Effector CD4-positive, alpha-beta T cell (primary cell): ENCODE results near the gene SERP2.

Experiments used
- DNase-seq: peaks from one replicate; pipeline ENCODE4 v3.0.0-alpha.2; 2020

The SERP2 gene

GRCh38 chr13:44389060-44389666, 15.5 kb downstream of the SERP2 start:
- no peak for DNase-seq

GRCh38 chr13:44389876-44390275, 16.3 kb downstream of the SERP2 start:
- DNase-seq: no peak

GRCh38 chr13:44393391-44393790, 19.8 kb downstream of the SERP2 start:
- DNase-seq: no peak

DNA sequence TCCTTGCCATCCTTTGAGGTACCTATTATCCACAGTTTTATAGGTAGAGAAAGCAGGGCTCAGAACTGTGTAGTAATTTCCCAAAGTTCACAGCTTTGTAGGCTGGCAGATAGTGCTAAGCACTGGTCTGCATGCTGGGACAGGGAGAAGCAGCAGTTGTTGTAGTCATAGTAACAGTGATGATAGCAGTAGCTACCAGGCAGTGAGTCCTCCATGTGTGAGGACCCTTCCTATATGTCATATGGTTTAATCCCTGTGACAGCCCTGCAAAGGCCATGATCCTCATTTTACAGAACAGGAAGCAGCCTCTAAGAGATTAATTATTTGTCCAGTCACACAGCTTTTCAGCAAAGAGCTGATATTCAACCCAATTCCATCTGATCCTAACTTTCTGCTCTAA, 21.0 kb downstream of the SERP2 start:
- DNase-seq: no peak

DNA sequence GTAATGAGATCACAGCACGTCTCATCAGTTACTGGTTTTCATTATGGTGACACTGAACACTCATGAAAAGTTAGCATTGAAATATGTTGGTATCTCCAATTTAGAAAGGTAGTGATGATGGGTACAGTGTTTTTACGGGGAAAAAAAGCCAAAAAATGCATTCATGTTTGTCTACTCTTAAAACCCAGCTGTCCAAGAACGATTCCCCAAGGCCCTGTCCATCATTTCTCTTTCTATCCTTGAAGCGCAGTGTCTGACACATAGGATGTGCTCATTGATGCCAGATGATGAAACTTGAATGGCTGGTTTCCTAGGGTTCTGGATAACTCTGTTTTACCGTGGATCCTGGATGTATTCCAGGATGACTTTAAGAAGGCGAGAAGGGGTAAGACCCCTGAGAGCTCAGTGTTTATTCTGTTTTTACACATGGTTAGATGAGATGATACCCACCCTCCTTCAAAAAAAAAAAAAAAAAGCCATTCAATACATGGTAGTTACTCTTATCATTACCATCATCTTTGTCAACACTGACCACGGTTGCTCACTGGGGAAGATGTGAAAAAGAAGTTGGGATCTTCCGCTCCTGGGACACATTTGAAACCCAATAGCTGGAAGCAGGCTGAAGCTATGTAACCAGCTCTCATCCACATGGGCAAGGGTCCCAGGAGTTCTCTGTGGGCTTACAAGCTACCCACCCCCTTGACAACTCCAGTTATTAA, 22.5 kb downstream of the SERP2 start:
- no peak for DNase-seq

GRCh38 chr13:44396701-44397580, 23.3 kb downstream of the SERP2 start:
- DNase-seq: no peak

- DNase-seq: no peak
Measured at GRCh38 chr13:44397766-44398223, 24.2 kb downstream of the SERP2 start.

DNA sequence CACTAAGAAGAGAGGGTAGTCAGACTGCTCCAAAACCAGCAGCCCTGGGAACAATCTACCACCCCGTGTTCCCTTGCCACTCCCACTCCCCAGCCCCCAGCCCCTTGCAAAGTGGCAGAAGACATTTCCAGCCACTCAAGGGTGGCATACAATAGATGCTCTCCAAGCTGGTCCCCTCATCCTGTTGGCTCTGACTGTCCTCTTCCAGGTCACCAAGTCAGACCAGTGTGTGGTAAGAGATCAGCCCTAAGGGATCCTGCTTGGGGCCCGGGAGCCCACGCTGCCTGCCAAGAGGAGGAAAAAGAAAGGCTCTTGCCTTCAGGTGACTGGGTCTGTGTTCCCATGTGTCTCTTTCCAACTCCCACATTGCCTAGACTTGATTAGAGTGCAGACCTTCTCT, 25.0 kb downstream of the SERP2 start:
- no peak for DNase-seq

GRCh38 chr13:44399074-44399473, 25.4 kb downstream of the SERP2 start:
- no peak for DNase-seq

DNA sequence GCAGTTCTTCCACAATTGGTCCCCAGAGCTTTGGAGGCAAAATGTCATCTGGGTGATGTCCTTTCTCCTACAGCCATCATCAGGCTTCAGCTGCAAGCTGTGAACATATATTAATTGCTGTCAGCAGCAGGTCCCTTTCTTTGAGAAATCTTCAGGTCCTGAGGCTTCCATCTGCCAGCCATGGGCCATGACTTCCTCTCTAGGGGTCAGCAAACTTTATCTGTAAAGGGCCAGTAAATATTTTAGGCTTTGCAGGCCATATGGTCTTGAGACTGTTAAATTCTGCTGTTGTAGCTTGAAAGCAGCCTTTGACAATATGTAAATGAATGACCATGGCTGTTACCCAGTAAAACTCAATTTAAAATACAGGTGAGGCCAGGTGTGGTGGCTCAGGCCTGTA, 27.1 kb downstream of the SERP2 start:
- DNase-seq: no peak

DNA sequence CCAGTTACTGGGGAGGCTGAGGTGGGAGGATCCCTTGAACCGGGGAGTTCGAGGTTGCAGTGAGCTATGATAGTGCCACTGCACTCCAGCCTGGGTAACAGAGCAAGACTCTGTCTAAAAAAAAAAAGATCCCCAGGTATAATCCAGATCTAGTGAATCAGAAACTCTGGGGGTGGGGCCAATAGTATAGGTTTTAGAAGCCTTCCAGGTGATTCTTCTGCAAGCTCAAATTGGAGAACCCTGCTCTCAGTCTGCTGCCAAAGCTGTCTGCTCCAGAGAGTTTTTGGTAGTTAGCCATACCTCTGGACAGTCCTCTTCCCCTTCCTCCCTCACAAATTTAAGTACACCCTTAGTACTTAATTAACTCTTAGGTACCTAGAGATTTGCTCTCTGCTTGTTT, 28.0 kb downstream of the SERP2 start:
- DNase-seq: no peak

GRCh38 chr13:44402899-44403445, 29.3 kb downstream of the SERP2 start:
- no peak for DNase-seq

DNA sequence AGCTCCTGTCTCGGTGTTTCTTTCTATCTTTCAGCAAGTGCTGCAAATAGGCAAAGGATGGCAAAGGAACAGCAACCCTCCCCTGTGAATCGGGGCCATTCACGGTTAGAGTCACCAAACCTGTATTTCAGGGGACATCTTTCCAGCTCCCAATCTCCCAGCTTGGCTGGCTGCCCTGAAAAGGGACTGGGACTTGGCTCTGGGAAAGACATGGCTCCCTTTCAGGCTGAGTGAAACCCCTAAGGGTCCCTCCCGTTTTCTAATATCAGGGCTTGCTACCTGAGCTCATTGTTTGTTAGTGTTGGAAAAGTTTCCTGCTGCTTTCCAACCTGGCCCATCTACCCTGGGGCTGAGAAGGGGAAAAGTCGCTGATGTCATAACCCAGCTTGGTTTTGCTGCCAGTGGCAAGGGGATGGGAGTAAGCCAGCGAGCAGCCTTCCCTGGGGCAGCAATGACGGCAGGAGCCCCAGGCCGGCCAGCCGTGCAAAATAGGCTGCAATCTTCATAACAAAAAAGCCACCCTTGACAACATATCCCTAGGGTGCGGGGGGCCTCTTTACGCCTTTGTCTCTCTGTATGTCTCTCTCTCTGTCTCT, 29.9 kb downstream of the SERP2 start:
- no peak for DNase-seq

DNA sequence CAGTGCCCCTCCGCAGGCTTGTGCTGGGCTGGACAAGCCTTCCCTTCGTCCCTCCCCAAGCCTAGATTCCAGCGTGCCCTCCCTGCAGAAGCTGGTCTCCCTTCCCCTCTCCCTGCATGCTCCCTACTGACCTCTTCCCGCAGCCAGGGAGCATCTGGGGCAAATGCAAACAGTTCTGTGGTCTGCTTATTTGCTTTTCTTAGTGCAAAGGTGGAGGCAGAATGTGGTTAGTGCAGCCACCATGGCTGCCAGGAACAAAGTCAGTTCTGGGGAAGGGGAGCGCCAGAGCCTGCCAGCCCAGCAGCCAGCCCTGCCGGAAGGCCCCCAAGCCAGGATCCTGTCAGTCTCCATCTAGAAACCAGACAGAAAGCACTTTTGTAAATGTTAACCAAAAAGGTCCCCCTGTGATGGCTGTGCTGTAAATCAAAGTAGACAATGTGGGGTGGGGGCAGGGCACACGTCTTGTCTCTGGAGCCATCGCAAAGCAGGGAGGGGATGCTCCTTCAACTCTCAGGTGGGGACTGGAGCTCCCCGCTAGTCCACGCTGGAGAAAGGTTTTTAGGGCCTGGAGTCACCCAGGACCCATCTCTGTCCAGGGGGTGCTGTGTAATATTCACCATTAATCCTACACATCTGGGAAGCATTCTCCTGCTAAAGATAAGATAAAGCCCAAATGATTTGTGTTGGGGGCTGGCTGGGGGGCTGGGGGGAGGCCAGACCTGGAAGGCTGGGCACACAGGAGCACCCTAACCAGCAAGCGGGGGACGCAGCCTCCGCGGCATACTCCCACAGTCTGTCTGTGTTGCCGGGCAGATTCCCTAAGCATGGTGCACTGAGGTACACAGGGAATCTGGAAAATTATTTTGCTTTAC, 30.9 kb downstream of the SERP2 start:
- no peak for DNase-seq

DNA sequence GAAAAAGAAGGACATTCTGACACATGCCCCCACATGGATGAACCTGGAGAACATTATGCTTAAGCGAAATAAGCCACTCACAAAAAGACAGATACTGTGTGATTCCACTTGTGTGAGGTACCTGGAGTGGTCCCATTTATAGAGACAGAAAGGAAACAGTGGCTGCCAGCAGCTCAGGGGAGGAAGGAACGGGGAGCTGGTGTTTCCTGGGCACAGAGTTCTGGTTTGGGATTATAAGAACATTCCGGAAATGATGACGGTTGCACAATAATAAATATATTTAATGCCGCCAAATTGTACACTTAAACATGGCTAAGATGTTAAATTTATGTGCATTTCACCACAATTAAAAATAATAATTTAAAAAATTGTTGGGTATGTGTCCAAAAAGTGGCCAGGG, 33.0 kb downstream of the SERP2 start:
- no peak for DNase-seq

GRCh38 chr13:44407379-44407778, 33.8 kb downstream of the SERP2 start:
- no peak for DNase-seq

- no peak for DNase-seq
Measured at GRCh38 chr13:44407891-44408290, 34.3 kb downstream of the SERP2 start.

DNA sequence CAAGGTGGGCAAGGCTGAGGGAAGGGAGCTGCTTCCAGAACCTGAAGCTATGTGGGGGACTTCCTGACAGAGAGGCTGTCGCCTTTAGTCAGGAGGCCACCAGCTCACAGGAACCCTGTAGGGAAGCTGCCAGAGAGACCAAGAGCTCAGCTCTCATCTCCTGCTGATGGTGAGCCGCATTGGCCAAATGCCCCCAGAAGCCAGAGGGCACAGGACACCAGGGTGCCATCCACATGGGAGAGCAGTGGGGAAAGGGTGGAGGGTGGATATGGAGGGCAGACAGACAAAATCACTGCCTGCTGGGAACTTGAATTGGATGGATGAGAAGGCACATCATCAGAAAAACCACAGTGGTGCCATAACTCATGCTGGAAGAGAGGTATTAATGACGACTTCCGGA, 36.0 kb downstream of the SERP2 start:
- no peak for DNase-seq

DNA sequence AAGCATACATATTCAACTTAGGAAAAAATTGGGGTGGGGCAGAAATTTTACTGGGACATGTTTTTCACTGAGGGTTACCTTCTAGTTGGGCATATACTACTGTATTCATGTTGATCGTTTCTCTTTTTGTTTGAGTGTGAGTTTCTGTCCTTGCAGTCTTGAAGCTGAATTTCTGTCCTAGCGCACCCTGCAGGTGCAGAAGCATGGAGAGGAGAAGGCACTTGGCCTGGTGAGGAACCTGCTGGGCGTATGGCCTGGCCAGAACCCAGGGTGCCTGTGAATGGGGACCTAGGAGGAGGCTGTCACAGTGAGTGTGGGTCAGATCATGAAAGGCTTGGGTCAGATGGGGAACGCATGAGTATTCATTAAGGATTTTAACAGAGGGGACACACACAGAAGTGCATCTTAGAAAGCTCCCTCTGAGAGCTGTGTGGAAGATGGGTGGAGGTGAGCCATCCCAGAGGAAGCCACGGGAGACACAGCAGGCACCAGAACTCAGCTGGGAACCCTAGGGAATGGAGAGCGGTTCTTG, 36.8 kb downstream of the SERP2 start:
- no peak for DNase-seq

- DNase-seq: no peak
Measured at GRCh38 chr13:44411841-44412240, 38.2 kb downstream of the SERP2 start.

DNA sequence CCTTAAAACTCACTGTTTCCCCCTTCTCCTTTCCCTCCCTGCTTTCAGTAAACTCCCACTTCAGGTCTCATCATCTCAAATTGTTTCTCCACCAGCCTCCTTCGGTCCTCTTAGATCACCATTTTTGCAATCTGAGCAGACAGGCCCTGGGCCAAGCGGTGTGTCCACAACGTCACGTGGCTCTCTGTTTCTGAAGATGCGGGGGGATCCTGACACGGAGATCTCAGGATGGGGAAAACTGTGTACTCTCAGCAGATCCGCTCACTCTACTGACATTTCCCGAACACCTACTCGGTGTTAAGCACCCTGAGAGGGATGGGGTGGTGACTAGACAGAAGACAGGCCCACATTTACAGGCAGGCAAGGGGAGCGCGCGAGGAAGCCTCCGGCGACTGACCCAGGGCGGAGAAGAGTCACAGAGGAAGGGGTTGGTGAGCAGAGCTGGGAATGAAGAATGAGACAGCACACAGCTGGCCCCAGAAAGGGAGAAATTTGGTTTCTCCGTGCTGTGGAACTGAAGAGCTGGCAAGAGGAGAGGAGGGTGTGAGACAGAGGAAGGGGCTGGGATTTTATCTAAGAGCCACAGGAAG, 38.8 kb downstream of the SERP2 start:
- no peak for DNase-seq
